Ovary (tissue), 3 donors: ENCODE results near the gene OPCML.

ENCODE experiments used
- POLR2A ChIP-seq: fragments of 450-650 bp; IDR thresholded peaks from one replicate; pipeline ENCODE4 v1.6.1; 2017; ENCODE audit warnings: antibody characterized with exemption, mild to moderate bottlenecking, moderate library complexity
- TF ChIP-seq, protein P1 (sequence below), 3 donors: fragments of 450-650 bp in 2 of 3; fragments of 200-600 bp in 1 of 3; IDR thresholded peaks; one replicate each; pipeline versions ENCODE4 v1.5.1 to v1.8.0; 2016 to 2022; ENCODE audit warnings: antibody characterized with exemption in 3 of 3, mild to moderate bottlenecking in 1 of 3
- donor health status: DM: no; HTN: no; CAD: no.

DNA sequence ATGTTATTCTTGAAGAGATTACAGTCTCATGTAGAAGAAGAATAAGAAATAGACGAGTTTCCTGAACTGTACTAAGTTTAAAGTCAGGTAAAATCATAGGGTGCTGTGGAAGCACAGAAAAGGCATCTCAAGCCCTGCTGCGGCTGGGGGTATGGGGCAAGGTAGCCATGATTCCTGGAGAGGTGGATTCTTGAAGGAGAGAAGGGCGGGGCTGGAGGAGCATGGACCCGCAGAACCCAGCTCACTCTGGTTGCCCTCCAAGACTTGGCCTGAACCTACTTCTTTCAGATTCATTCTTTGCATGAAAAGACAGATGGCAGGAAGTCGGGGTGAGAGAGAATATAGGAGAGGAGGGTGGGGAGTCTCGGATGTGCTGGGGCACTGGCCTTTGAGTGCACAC is 57.8 kb downstream of the OPCML start:
- TF ChIP-seq POLR2A: no peak
- TF ChIP-seq, protein P1, sequence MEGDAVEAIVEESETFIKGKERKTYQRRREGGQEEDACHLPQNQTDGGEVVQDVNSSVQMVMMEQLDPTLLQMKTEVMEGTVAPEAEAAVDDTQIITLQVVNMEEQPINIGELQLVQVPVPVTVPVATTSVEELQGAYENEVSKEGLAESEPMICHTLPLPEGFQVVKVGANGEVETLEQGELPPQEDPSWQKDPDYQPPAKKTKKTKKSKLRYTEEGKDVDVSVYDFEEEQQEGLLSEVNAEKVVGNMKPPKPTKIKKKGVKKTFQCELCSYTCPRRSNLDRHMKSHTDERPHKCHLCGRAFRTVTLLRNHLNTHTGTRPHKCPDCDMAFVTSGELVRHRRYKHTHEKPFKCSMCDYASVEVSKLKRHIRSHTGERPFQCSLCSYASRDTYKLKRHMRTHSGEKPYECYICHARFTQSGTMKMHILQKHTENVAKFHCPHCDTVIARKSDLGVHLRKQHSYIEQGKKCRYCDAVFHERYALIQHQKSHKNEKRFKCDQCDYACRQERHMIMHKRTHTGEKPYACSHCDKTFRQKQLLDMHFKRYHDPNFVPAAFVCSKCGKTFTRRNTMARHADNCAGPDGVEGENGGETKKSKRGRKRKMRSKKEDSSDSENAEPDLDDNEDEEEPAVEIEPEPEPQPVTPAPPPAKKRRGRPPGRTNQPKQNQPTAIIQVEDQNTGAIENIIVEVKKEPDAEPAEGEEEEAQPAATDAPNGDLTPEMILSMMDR (IDR thresholded peaks at IDR 0.05): no peak
